HG03280 (cell line): ENCODE measurements around the gene ZSCAN22.

Experiments
- ATAC-seq: cut with Tn5 transposase; IDR thresholded peaks from one replicate; pipeline ENCODE4 v1.9.1; 2021; ENCODE audit warnings: mild to moderate bottlenecking, moderate library complexity; ENCODE audit not compliant: unreplicated experiment

Gene ZSCAN22

GRCh38 chr19:58350871-58351557, 24.2 kb downstream of the ZSCAN22 start:
- no peak for ATAC-seq

- ATAC-seq: no peak
Measured at GRCh38 chr19:58351558-58351878, 24.7 kb downstream of the ZSCAN22 start.

- ATAC-seq: no peak
Measured at GRCh38 chr19:58351990-58352755, 25.4 kb downstream of the ZSCAN22 start.

- no peak for ATAC-seq
Measured at GRCh38 chr19:58352760-58353671, 26.2 kb downstream of the ZSCAN22 start, which contains the start of gene A1BG. TSS of gene A1BG (minus strand) at chr19:58353492. CDS start at chr19:58353437, 55 bp downstream.

- no peak for ATAC-seq
Measured at GRCh38 chr19:58353717-58354477, 27.1 kb downstream of the ZSCAN22 start.

- ATAC-seq: no peak
Measured at GRCh38 chr19:58354478-58355030, 27.8 kb downstream of the ZSCAN22 start.

GRCh38 chr19:58355215-58355796, 28.5 kb downstream of the ZSCAN22 start:
- ATAC-seq: no peak

GRCh38 chr19:58355908-58356765, 29.3 kb downstream of the ZSCAN22 start:
- no peak for ATAC-seq

GRCh38 chr19:58356766-58357480, 30.1 kb downstream of the ZSCAN22 start:
- no peak for ATAC-seq

GRCh38 chr19:58357481-58358145, 30.8 kb downstream of the ZSCAN22 start:
- ATAC-seq: no peak

GRCh38 chr19:58361900-58362271, 35.1 kb downstream of the ZSCAN22 start:
- no peak for ATAC-seq

GRCh38 chr19:58362272-58362994, 35.6 kb downstream of the ZSCAN22 start, which contains the start of gene ZNF497:
TSS of gene ZNF497 (minus strand) at chr19:58362751. CDS start at chr19:58357635, 5,116 bp downstream.
- ATAC-seq: peak; percentile 88

GRCh38 chr19:58364146-58364545, 37.4 kb downstream of the ZSCAN22 start:
- no peak for ATAC-seq

- ATAC-seq: no peak
Measured at GRCh38 chr19:58366585-58367430, 40.0 kb downstream of the ZSCAN22 start.

GRCh38 chr19:58367698-58368454, 41.1 kb downstream of the ZSCAN22 start:
- no peak for ATAC-seq
